Cerebellar nuclear complex (tissue), 1 donor: ENCODE data around the gene NECTIN2.
"Not testable (repeated sequence)": the region's sequence is repeated elsewhere in the genome, so short reads cannot be mapped to it uniquely, and the experiment has no call there.

Experiments used
- DNase-seq, 2 experiments: peaks; one replicate each; lab custom pipeline; 2025; lab: John Stamatoyannopoulos, UW

The NECTIN2 gene

GRCh38 chr19:44851427-44851826 lies 5.3 kb downstream of the NECTIN2 start:
- no peak for DNase-seq

DNA sequence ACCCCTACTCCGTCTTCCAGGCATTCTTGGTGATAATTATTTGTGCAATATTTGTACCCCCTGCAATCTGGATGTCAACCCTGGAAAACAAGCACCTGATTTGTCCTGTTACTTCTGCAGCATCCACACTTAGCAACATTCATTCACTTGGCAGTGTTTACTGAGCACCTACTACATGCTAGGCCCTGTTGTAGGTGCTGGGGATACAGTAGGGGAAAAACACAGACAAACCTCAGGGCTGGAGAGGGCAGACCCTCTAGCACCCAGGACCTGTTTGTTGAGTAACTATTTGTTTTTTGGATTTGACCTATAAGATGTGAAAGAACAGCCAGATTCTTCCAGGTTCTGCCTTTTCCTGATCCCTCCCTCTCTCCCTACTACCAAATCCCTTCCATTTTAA lies 9.5 kb downstream of the NECTIN2 start:
- no peak for DNase-seq

DNA sequence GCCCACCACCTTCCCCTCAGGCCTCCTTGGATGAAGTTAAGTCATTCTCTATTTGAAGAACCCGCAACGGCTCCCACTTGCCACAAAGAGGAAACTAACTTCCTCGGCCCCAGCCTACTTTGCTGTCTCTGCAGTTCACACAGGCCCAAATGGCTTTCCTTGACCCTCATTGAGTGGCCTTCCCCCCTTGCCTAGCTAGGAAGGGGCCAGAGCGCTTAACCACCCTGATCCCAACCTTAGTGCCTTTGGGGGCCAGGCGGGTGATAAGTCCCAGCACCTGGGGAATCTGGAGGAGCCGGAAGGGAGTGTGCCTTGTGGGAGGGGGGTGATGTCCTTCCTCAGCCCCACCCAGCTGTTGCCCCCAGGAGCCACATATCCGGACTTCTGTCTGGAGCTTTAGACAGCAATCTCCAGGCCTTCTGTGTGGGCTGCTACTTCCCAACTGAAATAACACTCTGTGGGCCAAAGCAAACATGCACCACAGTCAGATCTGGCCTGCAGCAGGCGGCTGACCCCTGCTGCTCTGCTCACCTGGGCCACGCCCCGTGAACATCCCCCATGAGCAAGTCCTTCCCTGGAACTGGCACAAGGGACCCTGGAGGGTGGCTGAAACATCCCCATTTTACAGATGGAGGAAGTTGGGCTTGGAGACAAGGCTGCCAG lies 10.5 kb downstream of the NECTIN2 start:
- no peak for DNase-seq

DNA sequence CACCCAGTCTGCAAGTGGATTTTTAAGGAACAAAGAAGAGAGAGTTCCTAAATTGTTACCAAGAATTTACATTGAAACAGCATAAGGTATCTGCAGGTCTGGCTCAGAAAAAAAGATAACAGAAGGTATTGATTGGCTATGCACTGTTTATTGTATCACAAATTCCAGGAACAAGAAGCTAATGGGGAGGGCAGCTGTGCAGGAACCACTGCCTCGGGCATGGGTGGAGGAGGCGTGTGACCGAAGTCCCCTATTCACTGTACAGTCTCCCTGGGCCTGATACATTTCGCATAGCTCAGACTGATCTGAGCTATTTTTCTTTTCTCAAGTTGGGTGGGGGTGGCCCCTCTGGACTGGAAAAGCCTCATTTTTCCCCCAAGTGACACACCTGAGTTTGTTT lies 11.7 kb downstream of the NECTIN2 start:
- DNase-seq: no peak

- not testable (repeated sequence) for DNase-seq
Observed at GRCh38 chr19:44861576-44861975, 15.5 kb downstream of the NECTIN2 start.

- DNase-seq: no peak
Observed at GRCh38 chr19:44863990-44864389, 17.9 kb downstream of the NECTIN2 start.

GRCh38 chr19:44865196-44865767 lies 19.2 kb downstream of the NECTIN2 start:
- DNase-seq: no peak

DNA sequence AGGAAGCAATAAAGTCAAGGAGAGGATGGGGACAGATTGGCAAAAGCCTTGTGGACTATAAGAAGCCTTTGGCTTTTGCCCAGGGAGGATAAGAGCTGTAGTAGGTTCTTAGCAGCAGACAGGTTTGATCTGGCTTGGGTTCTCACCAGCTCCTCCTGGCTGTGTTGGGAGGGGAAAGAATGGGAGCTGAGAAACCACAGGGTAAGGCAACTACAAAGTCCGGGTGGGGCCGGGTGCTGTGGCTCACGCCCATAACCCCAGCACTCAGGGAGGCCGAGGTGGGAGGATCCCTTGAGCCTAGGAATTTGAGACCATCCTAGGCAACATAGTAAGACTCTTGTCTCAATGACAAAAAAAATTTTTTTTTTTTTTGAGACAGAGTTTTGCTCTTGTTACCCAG lies 20.6 kb downstream of the NECTIN2 start:
- no peak for DNase-seq

- no peak for DNase-seq
Observed at GRCh38 chr19:44867578-44867977, 21.5 kb downstream of the NECTIN2 start.

DNA sequence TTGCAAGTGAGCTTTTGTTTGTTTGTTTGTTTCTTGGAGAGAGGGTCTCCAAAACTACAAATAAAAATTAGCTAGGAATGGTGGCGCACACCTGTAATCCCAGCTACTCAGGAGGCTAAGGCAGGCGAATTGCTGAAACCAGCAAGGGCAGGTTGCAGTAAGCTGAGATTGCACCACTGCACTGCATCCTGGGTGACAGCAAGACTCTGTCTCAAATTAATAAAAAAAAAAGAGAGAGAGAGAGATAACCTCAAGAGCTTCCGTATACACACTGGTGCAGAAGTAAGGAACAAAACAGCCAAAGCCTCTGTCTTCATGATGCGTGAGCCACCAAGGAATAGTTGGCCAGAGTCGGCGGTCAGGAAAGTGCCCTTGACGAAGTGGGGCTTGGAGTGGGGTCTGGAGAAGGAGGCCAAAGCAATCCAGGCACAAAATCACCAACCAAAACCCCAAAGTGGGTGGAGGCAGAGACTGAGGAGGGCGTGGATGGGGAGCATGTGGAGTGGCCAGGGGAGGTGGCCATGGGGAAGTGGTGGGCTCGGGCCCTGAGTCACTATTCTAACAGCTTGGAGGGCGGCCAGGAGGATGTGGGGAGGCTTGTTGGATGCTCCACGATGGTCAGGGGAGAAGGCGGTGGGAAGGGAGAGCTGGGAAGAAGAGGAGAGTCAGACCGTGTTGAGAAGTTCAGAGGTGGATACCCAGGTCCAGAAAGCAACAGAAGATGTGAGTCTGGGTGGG lies 23.8 kb downstream of the NECTIN2 start:
- no peak for DNase-seq

- no peak for DNase-seq
Observed at GRCh38 chr19:44871809-44872208, 25.7 kb downstream of the NECTIN2 start.

GRCh38 chr19:44872661-44873060 lies 26.6 kb downstream of the NECTIN2 start:
- no peak for DNase-seq

GRCh38 chr19:44874317-44874716 lies 28.2 kb downstream of the NECTIN2 start:
- DNase-seq: no peak

GRCh38 chr19:44875666-44876451 lies 29.8 kb downstream of the NECTIN2 start:
- DNase-seq: no peak

DNA sequence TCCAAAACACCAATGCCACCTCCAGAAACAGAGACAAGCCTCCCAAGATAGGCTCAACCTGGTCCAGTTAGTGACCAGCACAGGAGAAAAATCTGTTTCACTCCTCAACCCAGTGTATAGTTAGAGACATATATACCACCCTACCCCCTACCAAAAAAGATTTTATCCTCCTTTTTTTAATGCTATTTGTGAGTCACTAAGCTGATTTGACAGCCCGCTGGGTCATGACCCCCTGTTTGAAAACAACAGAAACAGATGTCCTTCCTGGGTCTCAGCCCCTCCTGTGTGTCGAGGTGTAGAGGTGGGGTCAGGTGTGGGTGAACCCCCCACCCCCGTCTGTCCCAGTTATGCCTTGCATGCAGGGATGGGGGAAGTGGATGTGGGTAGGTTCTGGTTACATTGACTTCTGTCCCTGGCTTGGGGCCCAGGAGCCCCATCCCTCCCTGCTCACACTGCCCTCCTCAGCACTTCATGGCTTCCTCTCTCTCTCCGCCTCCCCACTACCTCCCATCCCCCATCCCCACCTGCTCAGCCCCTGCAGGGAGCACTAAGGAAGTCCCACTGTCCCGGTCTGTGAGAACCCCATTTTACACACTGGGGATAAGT lies 30.9 kb downstream of the NECTIN2 start:
- DNase-seq: no peak

DNA sequence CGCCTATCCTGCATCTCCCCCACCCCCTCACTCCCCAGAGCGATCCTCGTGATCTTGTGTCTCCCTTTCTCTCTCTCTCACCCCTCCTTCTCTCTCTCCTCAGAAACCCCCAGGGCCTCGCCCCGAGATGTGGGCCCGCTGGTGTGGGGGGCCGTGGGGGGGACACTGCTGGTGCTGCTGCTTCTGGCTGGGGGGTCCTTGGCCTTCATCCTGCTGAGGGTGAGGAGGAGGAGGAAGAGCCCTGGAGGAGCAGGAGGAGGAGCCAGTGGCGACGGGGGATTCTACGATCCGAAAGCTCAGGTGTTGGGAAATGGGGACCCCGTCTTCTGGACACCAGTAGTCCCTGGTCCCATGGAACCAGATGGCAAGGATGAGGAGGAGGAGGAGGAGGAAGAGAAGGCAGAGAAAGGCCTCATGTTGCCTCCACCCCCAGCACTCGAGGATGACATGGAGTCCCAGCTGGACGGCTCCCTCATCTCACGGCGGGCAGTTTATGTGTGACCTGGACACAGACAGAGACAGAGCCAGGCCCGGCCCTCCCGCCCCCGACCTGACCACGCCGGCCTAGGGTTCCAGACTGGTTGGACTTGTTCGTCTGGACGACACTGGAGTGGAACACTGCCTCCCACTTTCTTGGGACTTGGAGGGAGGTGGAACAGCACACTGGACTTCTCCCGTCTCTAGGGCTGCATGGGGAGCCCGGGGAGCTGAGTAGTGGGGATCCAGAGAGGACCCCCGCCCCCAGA lies 32.2 kb downstream of the NECTIN2 start:
- no peak for DNase-seq

DNA sequence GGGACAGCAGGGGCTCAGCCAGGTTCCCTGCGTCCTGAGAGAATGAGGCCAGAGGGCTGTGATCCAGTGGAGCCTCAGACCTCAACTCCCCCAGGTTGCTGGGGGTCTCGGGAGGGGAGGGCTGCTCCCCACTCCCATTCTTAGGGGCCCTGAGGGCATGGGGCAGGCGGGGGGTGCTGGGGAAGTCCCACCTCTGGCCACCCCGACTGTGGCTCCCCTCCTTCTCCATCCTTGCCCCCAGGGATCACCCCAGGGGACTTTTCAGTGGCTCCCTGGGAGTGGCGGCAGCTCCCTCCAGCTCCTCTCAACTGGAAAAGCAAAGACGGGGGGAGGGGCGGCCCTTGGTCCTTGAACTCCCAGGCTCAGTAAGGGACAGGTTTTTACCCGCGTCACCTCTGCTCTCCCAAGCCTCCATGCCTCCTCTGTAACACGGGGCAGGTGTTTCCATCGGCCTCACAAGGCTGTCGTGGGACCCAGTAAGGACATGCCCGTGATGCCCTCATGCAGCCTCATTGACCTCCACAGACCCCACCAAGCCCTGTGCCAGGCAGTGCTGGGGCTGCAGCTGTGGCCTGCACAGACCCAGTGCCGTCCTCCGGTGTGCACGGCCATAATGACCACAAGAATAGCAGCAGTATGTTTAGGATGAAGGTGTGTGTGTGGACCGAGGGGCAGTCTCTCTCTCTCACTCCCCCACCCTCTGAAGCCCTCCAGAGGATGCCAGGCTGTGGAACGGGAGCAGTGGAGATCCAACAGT lies 33.4 kb downstream of the NECTIN2 start:
- no peak for DNase-seq

DNA sequence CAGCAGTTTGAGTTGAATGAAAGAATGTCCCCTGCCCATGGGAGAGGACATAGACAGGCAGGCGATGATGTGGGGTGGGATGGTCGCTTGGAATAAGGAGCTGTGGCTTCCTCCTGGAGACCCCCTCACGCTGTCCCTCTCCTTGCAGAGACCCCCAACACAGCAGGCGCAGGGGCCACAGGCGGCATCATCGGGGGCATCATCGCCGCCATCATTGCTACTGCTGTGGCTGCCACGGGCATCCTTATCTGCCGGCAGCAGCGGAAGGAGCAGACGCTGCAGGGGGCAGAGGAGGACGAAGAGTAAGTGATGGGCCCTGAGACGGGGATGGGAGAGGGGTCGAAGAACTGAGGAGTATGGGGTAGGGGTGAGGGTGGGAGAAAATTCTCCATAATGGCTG lies 36.0 kb downstream of the NECTIN2 start:
- no peak for DNase-seq

DNA sequence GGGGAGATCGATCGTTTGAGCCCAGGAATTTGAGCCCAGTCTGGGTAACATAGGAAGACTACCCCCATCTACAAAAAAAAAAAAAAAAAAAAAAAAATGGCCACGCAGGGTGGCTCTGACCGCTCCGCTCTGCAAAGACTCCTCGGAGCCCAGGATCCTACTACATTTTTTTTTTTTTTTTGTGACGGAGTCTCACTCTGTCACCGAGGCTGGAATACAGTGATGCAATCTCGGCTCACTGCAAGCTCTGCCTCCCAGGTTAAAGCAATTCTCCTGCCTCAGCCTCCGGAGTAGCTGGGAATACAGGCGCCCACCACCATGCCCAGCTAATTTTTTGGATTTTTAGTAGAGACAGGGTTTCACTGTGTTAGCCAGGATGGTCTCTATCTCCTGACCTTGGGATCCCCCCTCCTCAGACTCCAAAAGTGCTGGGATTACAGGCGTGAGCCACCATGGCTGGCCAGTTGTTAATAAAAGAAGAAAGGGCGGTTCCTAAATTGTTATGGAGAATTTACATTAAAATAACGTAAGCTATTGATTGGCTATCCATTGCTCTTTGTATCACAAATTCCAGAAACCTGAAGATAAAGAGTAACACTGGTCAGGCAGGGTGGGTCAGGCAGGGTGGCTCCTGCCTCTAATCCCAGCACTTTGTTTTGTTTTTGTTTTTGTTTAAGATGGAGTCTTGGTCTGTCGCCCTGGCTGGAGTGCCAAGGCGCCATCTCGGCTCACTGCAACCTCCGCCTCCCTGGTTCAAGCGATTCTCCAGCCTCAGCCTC lies 36.7 kb downstream of the NECTIN2 start:
- not testable (repeated sequence) for DNase-seq

DNA sequence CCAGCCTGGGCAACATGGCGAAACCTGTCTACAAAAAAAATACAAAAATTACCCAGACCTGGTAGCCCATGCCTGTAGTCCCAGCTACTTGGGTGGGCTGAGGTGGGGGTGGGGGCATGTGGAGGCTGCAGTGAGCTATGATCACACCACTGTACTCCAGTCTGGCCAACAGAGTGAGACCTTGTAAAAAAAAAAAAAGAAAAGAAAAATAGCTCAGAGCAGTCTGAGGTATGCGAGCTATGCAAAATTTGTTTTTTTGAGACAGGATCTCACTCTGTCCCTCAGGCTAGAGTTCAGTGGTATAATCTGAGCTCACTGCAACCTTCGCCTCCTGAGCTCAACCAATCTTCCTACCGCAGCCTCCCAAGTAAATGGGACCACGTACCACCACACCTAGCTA lies 37.8 kb downstream of the NECTIN2 start:
- DNase-seq: no peak
